ENCODE measurements around the gene PROK1. TPM values are rescaled to one million over a fixed set of nuclear protein-coding genes. Genes with fewer than 3 reads are reported as not detected.
A peak's percentile ranks its signal among the peaks of the same experiment; 100 is the strongest.
"Not testable (repeated sequence)": the region's sequence is repeated elsewhere in the genome, so short reads cannot be mapped to it uniquely, and the experiment has no call there.

PROK1 gene
- under 1 TPM in 1 of 2 donors, not detected in 1; 0.17 TPM for total RNA-seq

GRCh38 chr1:110450929-110451328 lies at the start of gene PROK1:
PROK1 (plus strand) TSS chr1:110451149; CDS start chr1:110451217, 68 bp downstream.
- Mint-ChIP-seq H3K4me1 (ENCODE audit: low read depth) (no peaks in the 10 kb centered on the region), H3K27me3 (ENCODE audit: low read depth) (peaks cover 13% of the 10 kb centered on the region), H3K27ac (no peak within 1 kb of the TSS), H3K36me3 (ENCODE audit: insufficient read depth in 2 of 2) (no peaks in the 10 kb centered on the region), H3K9me3 (no peaks in the 10 kb centered on the region), H3K4me3 (no peak within 1 kb of the TSS)
- DNase-seq (no peak), ATAC-seq (replicated peaks in 1 of 2) (no peak)

GRCh38 chr1:110403805-110404204 lies 47.1 kb upstream of the PROK1 start:
- Mint-ChIP-seq H3K9me3 (no peaks in the 10 kb centered on the region), H3K4me3 (no peak overlapping the region), H3K27ac (peak overlapping the region; percentile 3), H3K4me1 (ENCODE audit: low read depth) (peaks cover 19% of the 10 kb centered on the region), H3K36me3 (ENCODE audit: insufficient read depth in 2 of 2) (peaks cover 4 to 13% of the 10 kb centered on the region in 2 donors), H3K27me3 (ENCODE audit: low read depth) (no peaks in the 10 kb centered on the region)
- ATAC-seq (replicated peaks in 1 of 2) (no peak), DNase-seq (no peak)

GRCh38 chr1:110404401-110404800 lies 46.5 kb upstream of the PROK1 start:
- ATAC-seq (replicated peaks in 1 of 2) (no peak), DNase-seq (no peak)
- Mint-ChIP-seq H3K4me3 (no peak overlapping the region), H3K4me1 (ENCODE audit: low read depth) (peaks cover 20% of the 10 kb centered on the region), H3K27me3 (ENCODE audit: low read depth) (no peaks in the 10 kb centered on the region), H3K9me3 (no peaks in the 10 kb centered on the region), H3K27ac (peak overlapping the region; percentile 3), H3K36me3 (ENCODE audit: insufficient read depth in 2 of 2) (peaks cover 4 to 13% of the 10 kb centered on the region in 2 donors)

- H3K9me3 Mint-ChIP-seq; H3K27me3 Mint-ChIP-seq (ENCODE audit: low read depth); ATAC-seq (replicated peaks in 1 of 2); H3K36me3 Mint-ChIP-seq (ENCODE audit: insufficient read depth in 2 of 2); DNase-seq: not testable (repeated sequence)
- H3K4me3 Mint-ChIP-seq = peak overlapping the region; percentile 97 to 100
- peak overlapping the region; percentile 92 for H3K27ac Mint-ChIP-seq
- peaks cover 23% of the 10 kb centered on the region for H3K4me1 Mint-ChIP-seq (ENCODE audit: low read depth)
Observed at GRCh38 chr1:110406407-110406806, 44.5 kb upstream of the PROK1 start.

GRCh38 chr1:110407260-110408210 lies 43.4 kb upstream of the PROK1 start, which contains the start of gene LAMTOR5:
LAMTOR5 (minus strand) TSS chr1:110407694; CDS start chr1:110407620, 74 bp downstream.
- Mint-ChIP-seq H3K4me1 (ENCODE audit: low read depth) (peaks cover 23% of the 10 kb centered on the region), H3K36me3 (ENCODE audit: insufficient read depth in 2 of 2) (peaks cover 2 to 6% of the 10 kb centered on the region in 2 donors), H3K27me3 (ENCODE audit: low read depth) (no peaks in the 10 kb centered on the region), H3K4me3 (peak within 1 kb of the TSS; percentile 97 to 100), H3K9me3 (no peaks in the 10 kb centered on the region), H3K27ac (peak within 1 kb of the TSS; percentile 92)
- peak; percentile 97 to 98 for ATAC-seq (replicated peaks in 1 of 2)
- DNase-seq = peak; percentile 92 to 94

- ATAC-seq (replicated peaks in 1 of 2) (no peak), DNase-seq (no peak)
- Mint-ChIP-seq H3K27ac (peak overlapping the region; percentile 92), H3K4me3 (peak overlapping the region; percentile 97 to 100), H3K4me1 (ENCODE audit: low read depth) (peaks cover 23% of the 10 kb centered on the region), H3K36me3 (ENCODE audit: insufficient read depth in 2 of 2) (peaks cover 2 to 6% of the 10 kb centered on the region in 2 donors), H3K9me3 (no peaks in the 10 kb centered on the region), H3K27me3 (ENCODE audit: low read depth) (no peaks in the 10 kb centered on the region)
Observed at GRCh38 chr1:110408488-110408887, 42.5 kb upstream of the PROK1 start.

- no peaks in the 10 kb centered on the region for H3K27me3 Mint-ChIP-seq (ENCODE audit: low read depth)
Observed at GRCh38 chr1:110409316-110409715, 41.6 kb upstream of the PROK1 start.

GRCh38 chr1:110411173-110411735 lies 39.7 kb upstream of the PROK1 start:
- H3K4me3 Mint-ChIP-seq = no peak overlapping the region
- no peak for ATAC-seq (replicated peaks in 1 of 2)
- DNase-seq = no peak
- peaks cover 2 to 4% of the 10 kb centered on the region in 2 donors for H3K36me3 Mint-ChIP-seq (ENCODE audit: insufficient read depth in 2 of 2)
- H3K4me1 Mint-ChIP-seq (ENCODE audit: low read depth) = peaks cover 16% of the 10 kb centered on the region
- no peak overlapping the region for H3K27ac Mint-ChIP-seq
- no peaks in the 10 kb centered on the region for H3K9me3 Mint-ChIP-seq
- H3K27me3 Mint-ChIP-seq (ENCODE audit: low read depth) = no peaks in the 10 kb centered on the region

More at GRCh38 chr1:110409316-110409715, 41.6 kb upstream of the PROK1 start:
- peaks cover 22% of the 10 kb centered on the region for H3K4me1 Mint-ChIP-seq (ENCODE audit: low read depth)
- H3K36me3 Mint-ChIP-seq (ENCODE audit: insufficient read depth in 2 of 2) = peaks cover 2 to 4% of the 10 kb centered on the region in 2 donors
- H3K4me3 Mint-ChIP-seq = peak overlapping the region; percentile 97 to 100
- DNase-seq (no peak), ATAC-seq (replicated peaks in 1 of 2) (no peak)
- H3K27ac Mint-ChIP-seq = peak overlapping the region; percentile 92
- H3K9me3 Mint-ChIP-seq = no peaks in the 10 kb centered on the region

- H3K36me3 Mint-ChIP-seq (ENCODE audit: insufficient read depth in 2 of 2) = peaks cover under 1 to 1% of the 10 kb centered on the region in 2 donors
- no peak overlapping the region for H3K4me3 Mint-ChIP-seq
- no peak overlapping the region for H3K27ac Mint-ChIP-seq
- DNase-seq (peak; percentile 57 to 67), ATAC-seq (replicated peaks in 1 of 2) (peak; percentile 41 to 49)
- no peaks in the 10 kb centered on the region for H3K9me3 Mint-ChIP-seq
- peaks cover 10% of the 10 kb centered on the region for H3K4me1 Mint-ChIP-seq (ENCODE audit: low read depth)
- no peaks in the 10 kb centered on the region for H3K27me3 Mint-ChIP-seq (ENCODE audit: low read depth)
Observed at GRCh38 chr1:110412576-110412975, 38.4 kb upstream of the PROK1 start.

- not testable (repeated sequence) for H3K27me3 Mint-ChIP-seq (ENCODE audit: low read depth); H3K4me3 Mint-ChIP-seq; H3K36me3 Mint-ChIP-seq (ENCODE audit: insufficient read depth in 2 of 2); H3K27ac Mint-ChIP-seq; ATAC-seq (replicated peaks in 1 of 2); H3K9me3 Mint-ChIP-seq; DNase-seq
- peaks cover 10% of the 10 kb centered on the region for H3K4me1 Mint-ChIP-seq (ENCODE audit: low read depth)
Observed at GRCh38 chr1:110413045-110413444, 37.9 kb upstream of the PROK1 start.

GRCh38 chr1:110418729-110419128 lies 32.2 kb upstream of the PROK1 start:
- Mint-ChIP-seq H3K9me3 (no peaks in the 10 kb centered on the region), H3K4me1 (ENCODE audit: low read depth) (peaks cover 4% of the 10 kb centered on the region), H3K36me3 (ENCODE audit: insufficient read depth in 2 of 2) (no peaks in the 10 kb centered on the region), H3K27me3 (ENCODE audit: low read depth) (peaks cover 4% of the 10 kb centered on the region), H3K4me3 (no peak overlapping the region), H3K27ac (no peak overlapping the region)
- DNase-seq (no peak), ATAC-seq (replicated peaks in 1 of 2) (no peak)

GRCh38 chr1:110420023-110420662 lies 30.8 kb upstream of the PROK1 start:
- H3K4me1 Mint-ChIP-seq (ENCODE audit: low read depth) = peaks cover 4% of the 10 kb centered on the region
- DNase-seq = no peak

More at GRCh38 chr1:110420023-110420662, 30.8 kb upstream of the PROK1 start:
- no peaks in the 10 kb centered on the region for H3K9me3 Mint-ChIP-seq
- no peak for ATAC-seq (replicated peaks in 1 of 2)
- peaks cover 8% of the 10 kb centered on the region for H3K27me3 Mint-ChIP-seq (ENCODE audit: low read depth)
- H3K36me3 Mint-ChIP-seq (ENCODE audit: insufficient read depth in 2 of 2) = no peaks in the 10 kb centered on the region
- H3K4me3 Mint-ChIP-seq = no peak overlapping the region
- H3K27ac Mint-ChIP-seq = no peak overlapping the region
